HEK293 (cell line): ENCODE measurements around the gene NUP35.

ENCODE experiments used
- CTCF ChIA-PET: fragments of 350-600 bp; formaldehyde crosslinking; extraction: SDS; loops from one replicate; lab custom pipeline; 2021; ENCODE audit warnings: antibody characterized with exemption; lab: Yijun Ruan, JAX
- POLR2A ChIA-PET: fragments of 300-600 bp; formaldehyde crosslinking; extraction: SDS; loops from one replicate; lab custom pipeline; 2020; ENCODE audit warnings: antibody characterized with exemption, inconsistent platforms; lab: Yijun Ruan, JAX
- H3K27ac ChIP-seq: fragments of 200-500 bp; sonication (Bioruptor generic); 2 replicates; pipeline ENCODE4 v1.5.1; 2014; ENCODE audit warnings: low read depth, low read length, control low read depth, inconsistent platforms; ENCODE audit errors: extremely low read depth
- H3K36me3 ChIP-seq, 2 experiments: fragments of 200-500 bp in 1 of 2; sonication (Bioruptor generic) in 1 of 2; 1 replicate in 1 of 2; 2 replicates in 1 of 2; pipeline ENCODE4 v1.5.1; 2014 to 2017; ENCODE audit warnings: inconsistent platforms in 2 of 2, low read length in 2 of 2; ENCODE audit not compliant: control insufficient read depth in 2 of 2, insufficient read depth in 1 of 2
- H3K4me1 ChIP-seq: fragments of 200-500 bp; sonication (Bioruptor generic); 2 replicates; pipeline ENCODE4 v1.5.1; 2014; ENCODE audit warnings: mild to moderate bottlenecking, low read length, inconsistent platforms; ENCODE audit not compliant: control insufficient read depth, insufficient read depth
- H3K4me3 ChIP-seq: 2 replicates; pipeline ENCODE4 v1.5.1; 2011; ENCODE audit warnings: low read depth, mild to moderate bottlenecking, control low read depth, low read length, moderate library complexity
- H3K9me3 ChIP-seq: fragments of 200-500 bp; sonication (Bioruptor generic); 2 replicates; pipeline ENCODE4 v1.5.1; 2014; ENCODE audit warnings: low read depth, low read length, inconsistent platforms; ENCODE audit not compliant: control insufficient read depth, insufficient read depth
- EGR2 ChIP-seq: fragments of 450-650 bp; formaldehyde crosslinking; IDR thresholded peaks from 2 replicates; pipeline ENCODE4 v1.5.1; 2016; ENCODE audit warnings: low read depth, missing biosample characterization, missing genetic modification characterization
- GLIS1 ChIP-seq: fragments of 450-650 bp; formaldehyde crosslinking; IDR thresholded peaks from 2 replicates; pipeline ENCODE4 v1.5.1; 2016; ENCODE audit warnings: missing biosample characterization, missing genetic modification characterization
- KLF10 ChIP-seq: fragments of 450-650 bp; IDR thresholded peaks from 2 replicates; pipeline ENCODE4 v1.5.1; 2018; ENCODE audit warnings: missing biosample characterization, mild to moderate bottlenecking, missing genetic modification characterization
- MEIS1 ChIP-seq: sonication (generic); formaldehyde crosslinking; IDR thresholded peaks from 2 replicates; pipeline ENCODE4 v1.8.1; 2022; ENCODE audit warnings: missing genetic modification reagents, mild to moderate bottlenecking, borderline replicate concordance
- MYNN ChIP-seq: fragments of 450-650 bp; formaldehyde crosslinking; IDR thresholded peaks from 2 replicates; pipeline ENCODE4 v1.5.1; 2016; ENCODE audit warnings: missing biosample characterization, missing genetic modification characterization, borderline replicate concordance
- REPIN1 ChIP-seq: fragments of 450-650 bp; formaldehyde crosslinking; IDR thresholded peaks from 2 replicates; pipeline ENCODE4 v1.5.1; 2017; ENCODE audit warnings: missing biosample characterization, missing genetic modification characterization, low read depth
- SCRT1 ChIP-seq: fragments of 450-650 bp; formaldehyde crosslinking; IDR thresholded peaks from 2 replicates; pipeline ENCODE4 v1.5.1; 2016; ENCODE audit warnings: missing biosample characterization, missing genetic modification characterization, borderline replicate concordance
- ZNF121 ChIP-seq: fragments of 450-650 bp; formaldehyde crosslinking; IDR thresholded peaks from 2 replicates; pipeline ENCODE4 v1.5.1; 2016; ENCODE audit warnings: missing biosample characterization, missing genetic modification characterization
- ZNF169 ChIP-seq: fragments of 450-650 bp; formaldehyde crosslinking; IDR thresholded peaks from 2 replicates; pipeline ENCODE4 v1.5.1; 2016; ENCODE audit warnings: missing biosample characterization, missing genetic modification characterization
- ZNF473 ChIP-seq: fragments of 450-650 bp; formaldehyde crosslinking; IDR thresholded peaks from 2 replicates; pipeline ENCODE4 v1.5.1; 2017; ENCODE audit warnings: missing biosample characterization, missing genetic modification characterization
- ZNF48 ChIP-seq: fragments of 450-650 bp; formaldehyde crosslinking; IDR thresholded peaks from 2 replicates; pipeline ENCODE4 v1.5.1; 2016; ENCODE audit warnings: missing biosample characterization, missing genetic modification characterization
- ZNF600 ChIP-seq: fragments of 450-650 bp; formaldehyde crosslinking; IDR thresholded peaks from 2 replicates; pipeline ENCODE4 v1.5.1; 2016; ENCODE audit warnings: missing biosample characterization, missing genetic modification characterization
- ZNF623 ChIP-seq: fragments of 450-650 bp; formaldehyde crosslinking; IDR thresholded peaks from 2 replicates; pipeline ENCODE4 v1.5.1; 2016; ENCODE audit warnings: missing biosample characterization, missing genetic modification characterization
- ZNF629 ChIP-seq: fragments of 450-650 bp; formaldehyde crosslinking; IDR thresholded peaks from 2 replicates; pipeline ENCODE4 v1.5.1; 2017; ENCODE audit warnings: missing biosample characterization, missing genetic modification characterization
- ZNF677 ChIP-seq: fragments of 450-650 bp; IDR thresholded peaks from 2 replicates; pipeline ENCODE4 v1.5.0; 2018; ENCODE audit warnings: missing biosample characterization, mild to moderate bottlenecking, missing genetic modification characterization, moderate library complexity
- TF ChIP-seq, protein P1 (sequence below): fragments of 450-650 bp; formaldehyde crosslinking; IDR thresholded peaks from 2 replicates; pipeline ENCODE4 v1.5.1; 2017; ENCODE audit warnings: missing biosample characterization, missing genetic modification characterization
- TF ChIP-seq, protein P2 (sequence below): fragments of 450-650 bp; formaldehyde crosslinking; IDR thresholded peaks from 2 replicates; pipeline ENCODE4 v1.5.1; 2016; ENCODE audit warnings: missing biosample characterization, missing genetic modification characterization
- TF ChIP-seq, protein P3 (sequence below): fragments of 450-650 bp; formaldehyde crosslinking; IDR thresholded peaks from 2 replicates; pipeline ENCODE4 v1.5.1; 2017; ENCODE audit warnings: missing biosample characterization, missing genetic modification characterization
- TF ChIP-seq, protein P4 (sequence below): fragments of 450-650 bp; formaldehyde crosslinking; IDR thresholded peaks from 2 replicates; pipeline ENCODE4 v1.5.1; 2016; ENCODE audit warnings: missing biosample characterization, missing genetic modification characterization
- TF ChIP-seq, protein P5 (sequence below): fragments of 450-650 bp; IDR thresholded peaks from 2 replicates; pipeline ENCODE4 v1.5.1; 2018; ENCODE audit warnings: missing biosample characterization, mild to moderate bottlenecking, missing genetic modification characterization
- TF ChIP-seq, protein P6 (sequence below): fragments of 450-650 bp; formaldehyde crosslinking; IDR thresholded peaks from 2 replicates; pipeline ENCODE4 v1.5.1; 2016; ENCODE audit warnings: missing biosample characterization, missing genetic modification characterization
- TF ChIP-seq, protein P7 (sequence below): fragments of 450-650 bp; formaldehyde crosslinking; IDR thresholded peaks from 2 replicates; pipeline ENCODE4 v1.5.1; 2016; ENCODE audit warnings: missing biosample characterization, missing genetic modification characterization

The NUP35 gene

DNA sequence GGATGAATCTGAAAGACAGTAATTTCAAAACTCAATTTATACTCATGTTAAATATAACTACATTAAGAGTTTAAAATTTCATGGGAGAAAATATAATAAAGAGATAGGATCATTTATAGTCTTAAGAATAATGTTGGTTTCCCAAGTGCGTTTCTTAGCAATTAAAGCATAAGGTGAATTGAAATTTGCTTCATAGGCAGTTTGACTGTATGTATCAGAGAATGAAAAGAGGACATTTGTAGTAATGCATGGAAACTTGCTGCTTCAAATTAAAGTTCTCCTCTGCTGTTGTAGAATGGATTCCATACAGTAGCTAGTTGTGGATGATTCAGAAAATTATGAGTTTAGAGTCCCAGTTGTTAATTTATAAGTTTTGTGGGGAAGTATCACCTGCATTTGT lies 68.1 kb downstream of the NUP35 start (continued):
- TF ChIP-seq, protein P1, sequence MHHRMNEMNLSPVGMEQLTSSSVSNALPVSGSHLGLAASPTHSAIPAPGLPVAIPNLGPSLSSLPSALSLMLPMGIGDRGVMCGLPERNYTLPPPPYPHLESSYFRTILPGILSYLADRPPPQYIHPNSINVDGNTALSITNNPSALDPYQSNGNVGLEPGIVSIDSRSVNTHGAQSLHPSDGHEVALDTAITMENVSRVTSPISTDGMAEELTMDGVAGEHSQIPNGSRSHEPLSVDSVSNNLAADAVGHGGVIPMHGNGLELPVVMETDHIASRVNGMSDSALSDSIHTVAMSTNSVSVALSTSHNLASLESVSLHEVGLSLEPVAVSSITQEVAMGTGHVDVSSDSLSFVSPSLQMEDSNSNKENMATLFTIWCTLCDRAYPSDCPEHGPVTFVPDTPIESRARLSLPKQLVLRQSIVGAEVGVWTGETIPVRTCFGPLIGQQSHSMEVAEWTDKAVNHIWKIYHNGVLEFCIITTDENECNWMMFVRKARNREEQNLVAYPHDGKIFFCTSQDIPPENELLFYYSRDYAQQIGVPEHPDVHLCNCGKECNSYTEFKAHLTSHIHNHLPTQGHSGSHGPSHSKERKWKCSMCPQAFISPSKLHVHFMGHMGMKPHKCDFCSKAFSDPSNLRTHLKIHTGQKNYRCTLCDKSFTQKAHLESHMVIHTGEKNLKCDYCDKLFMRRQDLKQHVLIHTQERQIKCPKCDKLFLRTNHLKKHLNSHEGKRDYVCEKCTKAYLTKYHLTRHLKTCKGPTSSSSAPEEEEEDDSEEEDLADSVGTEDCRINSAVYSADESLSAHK (tag by site-specific recombination) = no peak
- TF ChIP-seq, protein P2, sequence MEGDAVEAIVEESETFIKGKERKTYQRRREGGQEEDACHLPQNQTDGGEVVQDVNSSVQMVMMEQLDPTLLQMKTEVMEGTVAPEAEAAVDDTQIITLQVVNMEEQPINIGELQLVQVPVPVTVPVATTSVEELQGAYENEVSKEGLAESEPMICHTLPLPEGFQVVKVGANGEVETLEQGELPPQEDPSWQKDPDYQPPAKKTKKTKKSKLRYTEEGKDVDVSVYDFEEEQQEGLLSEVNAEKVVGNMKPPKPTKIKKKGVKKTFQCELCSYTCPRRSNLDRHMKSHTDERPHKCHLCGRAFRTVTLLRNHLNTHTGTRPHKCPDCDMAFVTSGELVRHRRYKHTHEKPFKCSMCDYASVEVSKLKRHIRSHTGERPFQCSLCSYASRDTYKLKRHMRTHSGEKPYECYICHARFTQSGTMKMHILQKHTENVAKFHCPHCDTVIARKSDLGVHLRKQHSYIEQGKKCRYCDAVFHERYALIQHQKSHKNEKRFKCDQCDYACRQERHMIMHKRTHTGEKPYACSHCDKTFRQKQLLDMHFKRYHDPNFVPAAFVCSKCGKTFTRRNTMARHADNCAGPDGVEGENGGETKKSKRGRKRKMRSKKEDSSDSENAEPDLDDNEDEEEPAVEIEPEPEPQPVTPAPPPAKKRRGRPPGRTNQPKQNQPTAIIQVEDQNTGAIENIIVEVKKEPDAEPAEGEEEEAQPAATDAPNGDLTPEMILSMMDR = no peak

DNA sequence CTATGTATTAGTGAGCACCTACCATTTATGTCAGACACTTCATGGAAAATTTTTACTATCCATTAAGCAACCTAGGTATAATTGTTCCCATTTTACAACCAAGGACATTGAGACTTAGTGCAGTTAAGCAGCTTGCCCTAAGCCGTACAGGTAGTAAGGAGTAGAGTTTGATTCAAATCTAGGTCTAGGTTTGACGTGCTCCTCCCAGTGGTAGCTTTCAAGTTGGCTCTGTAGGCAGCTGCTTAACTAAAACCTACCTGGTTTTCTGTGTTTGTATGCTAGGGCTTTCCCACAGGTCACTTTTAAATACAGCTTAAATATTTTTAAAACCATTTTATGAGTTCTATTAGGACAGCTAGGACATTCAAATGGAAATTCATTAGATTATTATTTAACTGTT lies 69.7 kb downstream of the NUP35 start:
- no peaks in the 10 kb centered on the region for H3K9me3 ChIP-seq
- H3K4me1 ChIP-seq = no peaks in the 10 kb centered on the region
- H3K36me3 ChIP-seq = peaks cover 11% of the 10 kb centered on the region in 2 experiments
- ChIA-PET CTCF (no interaction called here), POLR2A (no interaction called here)
- H3K27ac ChIP-seq = no peak overlapping the region
- no peak for TF ChIP-seq ZNF623 (tag by site-specific recombination)
- no peak for TF ChIP-seq MEIS1 (CRISPR knock-in tag)
- no peak for TF ChIP-seq ZNF677 (tag by site-specific recombination)
- TF ChIP-seq, protein P3, sequence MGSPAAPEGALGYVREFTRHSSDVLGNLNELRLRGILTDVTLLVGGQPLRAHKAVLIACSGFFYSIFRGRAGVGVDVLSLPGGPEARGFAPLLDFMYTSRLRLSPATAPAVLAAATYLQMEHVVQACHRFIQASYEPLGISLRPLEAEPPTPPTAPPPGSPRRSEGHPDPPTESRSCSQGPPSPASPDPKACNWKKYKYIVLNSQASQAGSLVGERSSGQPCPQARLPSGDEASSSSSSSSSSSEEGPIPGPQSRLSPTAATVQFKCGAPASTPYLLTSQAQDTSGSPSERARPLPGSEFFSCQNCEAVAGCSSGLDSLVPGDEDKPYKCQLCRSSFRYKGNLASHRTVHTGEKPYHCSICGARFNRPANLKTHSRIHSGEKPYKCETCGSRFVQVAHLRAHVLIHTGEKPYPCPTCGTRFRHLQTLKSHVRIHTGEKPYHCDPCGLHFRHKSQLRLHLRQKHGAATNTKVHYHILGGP (tag by site-specific recombination) = no peak
- TF ChIP-seq, protein P4, sequence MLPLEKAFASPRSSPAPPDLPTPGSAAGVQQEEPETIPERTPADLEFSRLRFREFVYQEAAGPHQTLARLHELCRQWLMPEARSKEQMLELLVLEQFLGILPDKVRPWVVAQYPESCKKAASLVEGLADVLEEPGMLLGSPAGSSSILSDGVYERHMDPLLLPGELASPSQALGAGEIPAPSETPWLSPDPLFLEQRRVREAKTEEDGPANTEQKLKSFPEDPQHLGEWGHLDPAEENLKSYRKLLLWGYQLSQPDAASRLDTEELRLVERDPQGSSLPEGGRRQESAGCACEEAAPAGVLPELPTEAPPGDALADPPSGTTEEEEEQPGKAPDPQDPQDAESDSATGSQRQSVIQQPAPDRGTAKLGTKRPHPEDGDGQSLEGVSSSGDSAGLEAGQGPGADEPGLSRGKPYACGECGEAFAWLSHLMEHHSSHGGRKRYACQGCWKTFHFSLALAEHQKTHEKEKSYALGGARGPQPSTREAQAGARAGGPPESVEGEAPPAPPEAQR (tag by site-specific recombination) = no peak
- TF ChIP-seq ZNF629 (tag by site-specific recombination) = no peak
- no peak for TF ChIP-seq ZNF473 (tag by site-specific recombination)
- no peak for TF ChIP-seq ZNF48
- TF ChIP-seq GLIS1 (tag by site-specific recombination) = no peak
- no peak for TF ChIP-seq MYNN (tag by site-specific recombination)
- TF ChIP-seq, protein P5, sequence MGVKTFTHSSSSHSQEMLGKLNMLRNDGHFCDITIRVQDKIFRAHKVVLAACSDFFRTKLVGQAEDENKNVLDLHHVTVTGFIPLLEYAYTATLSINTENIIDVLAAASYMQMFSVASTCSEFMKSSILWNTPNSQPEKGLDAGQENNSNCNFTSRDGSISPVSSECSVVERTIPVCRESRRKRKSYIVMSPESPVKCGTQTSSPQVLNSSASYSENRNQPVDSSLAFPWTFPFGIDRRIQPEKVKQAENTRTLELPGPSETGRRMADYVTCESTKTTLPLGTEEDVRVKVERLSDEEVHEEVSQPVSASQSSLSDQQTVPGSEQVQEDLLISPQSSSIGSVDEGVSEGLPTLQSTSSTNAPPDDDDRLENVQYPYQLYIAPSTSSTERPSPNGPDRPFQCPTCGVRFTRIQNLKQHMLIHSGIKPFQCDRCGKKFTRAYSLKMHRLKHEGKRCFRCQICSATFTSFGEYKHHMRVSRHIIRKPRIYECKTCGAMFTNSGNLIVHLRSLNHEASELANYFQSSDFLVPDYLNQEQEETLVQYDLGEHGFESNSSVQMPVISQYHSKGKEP (tag by site-specific recombination) = no peak
- no peak for TF ChIP-seq SCRT1 (tag by site-specific recombination)
- TF ChIP-seq REPIN1 (tag by site-specific recombination) = no peak
- no peak for TF ChIP-seq ZNF600 (tag by site-specific recombination)
- TF ChIP-seq, protein P6, sequence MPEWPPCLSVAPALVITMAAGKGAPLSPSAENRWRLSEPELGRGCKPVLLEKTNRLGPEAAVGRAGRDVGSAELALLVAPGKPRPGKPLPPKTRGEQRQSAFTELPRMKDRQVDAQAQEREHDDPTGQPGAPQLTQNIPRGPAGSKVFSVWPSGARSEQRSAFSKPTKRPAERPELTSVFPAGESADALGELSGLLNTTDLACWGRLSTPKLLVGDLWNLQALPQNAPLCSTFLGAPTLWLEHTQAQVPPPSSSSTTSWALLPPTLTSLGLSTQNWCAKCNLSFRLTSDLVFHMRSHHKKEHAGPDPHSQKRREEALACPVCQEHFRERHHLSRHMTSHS (tag by site-specific recombination) = no peak
- no peak for TF ChIP-seq ZNF169 (tag by site-specific recombination)
- TF ChIP-seq, protein P7, sequence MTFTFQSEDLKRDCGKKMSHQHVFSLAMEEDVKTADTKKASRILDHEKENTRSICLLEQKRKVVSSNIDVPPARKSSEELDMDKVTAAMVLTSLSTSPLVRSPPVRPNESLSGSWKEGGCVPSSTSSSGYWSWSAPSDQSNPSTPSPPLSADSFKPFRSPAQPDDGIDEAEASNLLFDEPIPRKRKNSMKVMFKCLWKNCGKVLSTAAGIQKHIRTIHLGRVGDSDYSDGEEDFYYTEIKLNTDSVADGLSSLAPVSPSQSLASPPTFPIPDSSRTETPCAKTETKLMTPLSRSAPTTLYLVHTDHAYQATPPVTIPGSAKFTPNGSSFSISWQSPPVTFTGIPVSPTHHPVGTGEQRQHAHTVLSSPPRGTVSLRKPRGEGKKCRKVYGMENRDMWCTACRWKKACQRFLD (tag by site-specific recombination) = no peak
- no peak for TF ChIP-seq ZNF121 (tag by site-specific recombination)
- no peak for TF ChIP-seq KLF10 (tag by site-specific recombination)
- no peak for TF ChIP-seq EGR2
- H3K4me3 ChIP-seq = no peak overlapping the region
